Suprapubic skin (tissue), 4 donors: Measurements from ENCODE around the gene PLA2G3. TPM values are rescaled to one million over a fixed set of nuclear protein-coding genes. Genes with fewer than 3 reads are reported as not detected.

Experiments
- DNase-seq, 2 donors: peaks; one replicate each; pipeline ENCODE4 v3.0.0-alpha.2; 2019; ENCODE audit warnings: low spot score in 2 of 2
- H3K27ac ChIP-seq: fragments of 200-600 bp; sonication (generic); one replicate; pipeline ENCODE4 v1.5.1; 2019
- H3K27me3 ChIP-seq: fragments of 200-600 bp; sonication (generic); one replicate; pipeline ENCODE4 v1.5.1; 2019
- H3K36me3 ChIP-seq: fragments of 200-600 bp; sonication (generic); one replicate; pipeline ENCODE4 v1.5.1; 2019
- H3K4me1 ChIP-seq: fragments of 200-600 bp; sonication (generic); one replicate; pipeline ENCODE4 v1.5.1; 2019
- H3K4me3 ChIP-seq: fragments of 200-600 bp; sonication (generic); one replicate; pipeline ENCODE4 v1.5.1; 2019; ENCODE audit warnings: mild to moderate bottlenecking
- H3K9me3 ChIP-seq: fragments of 200-600 bp; sonication (generic); one replicate; pipeline ENCODE4 v1.5.1; 2019
- CTCF ChIP-seq, 2 donors: fragments of 200-600 bp in 1 of 2; fragments of 450-650 bp in 1 of 2; sonication (generic) in 1 of 2; IDR thresholded peaks; one replicate each; pipeline ENCODE4 v1.5.1; 2016 to 2019; ENCODE audit warnings: antibody characterized with exemption in 2 of 2, mild to moderate bottlenecking in 1 of 2, moderate library complexity in 1 of 2
- EP300 ChIP-seq: sonication (generic); formaldehyde crosslinking; IDR thresholded peaks from one replicate; pipeline ENCODE4 v1.6.1; 2017; ENCODE audit warnings: antibody characterized with exemption
- POLR2A ChIP-seq, 2 donors: fragments of 450-650 bp; IDR thresholded peaks; one replicate each; pipeline ENCODE4 v1.6.1; 2017; ENCODE audit warnings: antibody characterized with exemption in 2 of 2, mild to moderate bottlenecking in 2 of 2, moderate library complexity in 2 of 2
- POLR2AphosphoS5 ChIP-seq, 3 donors: sonication (generic); formaldehyde crosslinking; IDR thresholded peaks; one replicate each; pipeline ENCODE4 v1.6.1; 2017; ENCODE audit warnings: antibody characterized with exemption in 3 of 3
- WGBS: methylation state at CpG from one replicate; pipeline ENCODE4 v1.1.5; 2018; 5-methylcytosine and 5-hydroxymethylcytosine counted together
- total RNA-seq, 4 donors: library from RNA; depleted of rRNA; stranded (reverse); fragments of >200 nt; gene quantifications; one replicate each; pipeline ENCODE4 v1.1.0, GENCODE V29; 2016

Gene PLA2G3
- total RNA-seq, 4 donors from 2014 or later, result 3.1 to 9.5 (median 7.6) TPM

GRCh38 chr22:31084811-31085492 lies 55.4 kb downstream of the PLA2G3 start:
- under 1% methylated on average over 37 of the region's 69 CpGs for WGBS

More at GRCh38 chr22:31084811-31085492, 55.4 kb downstream of the PLA2G3 start:
- H3K9me3 ChIP-seq, result no peaks in the 10 kb centered on the region
- peak; percentile 93 to 96 for DNase-seq
- H3K36me3 ChIP-seq, result peaks cover 25% of the 10 kb centered on the region
- H3K4me1 ChIP-seq, result peaks cover 69% of the 10 kb centered on the region
- peak overlapping the region; percentile 94 for H3K27ac ChIP-seq
- TF ChIP-seq EP300 (no peak), POLR2A (IDR thresholded peaks at IDR 0.05) (peak in 1 of 2 donors; percentile 66), POLR2AphosphoS5 (IDR thresholded peaks at IDR 0.05) (peak in 1 of 3 donors; percentile 83), CTCF (IDR thresholded peaks at IDR 0.05) (peak; percentile 57 to 86)
- peak overlapping the region; percentile 76 for H3K4me3 ChIP-seq
- H3K27me3 ChIP-seq, result no peaks in the 10 kb centered on the region

Other genes with a start within 250 kb of the PLA2G3 start
- gene MORC2, start 171.7 kb downstream of the PLA2G3 start, total RNA-seq, result 10 to 100 TPM; 12.9 to 38.7 (median 21.3) TPM
- gene TUG1, start 171.2 kb downstream of the PLA2G3 start, total RNA-seq, result 100 to 1,000 TPM in 1 of 4 donors, 10 to 100 TPM in 3; 48.1 to 170 (median 61.2) TPM
- gene SMTN, start 59.2 kb downstream of the PLA2G3 start, total RNA-seq, result 10 to 100 TPM; 42.3 to 54.6 (median 50.5) TPM
- 10 to 100 TPM; 37.4 to 72.1 (median 56.0) TPM for gene SELENOM, start 32.9 kb downstream of the PLA2G3 start, total RNA-seq
- gene INPP5J, start 17.5 kb downstream of the PLA2G3 start, total RNA-seq, result 1 to 10 TPM in 3 of 4 donors, under 1 TPM in 1; 0.26 to 3.2 (median 2.5) TPM
- 10 to 100 TPM; 36.0 to 41.9 (median 38.9) TPM for gene RNF185, start 19.7 kb upstream of the PLA2G3 start, total RNA-seq
- 100 to 1,000 TPM; 103 to 229 (median 188) TPM for gene LIMK2, start 71.8 kb upstream of the PLA2G3 start, total RNA-seq
- gene PIK3IP1, start 152.0 kb upstream of the PLA2G3 start, total RNA-seq, result 100 to 1,000 TPM in 1 of 4 donors, 10 to 100 TPM in 3; 40.7 to 126 (median 64.4) TPM
- gene PATZ1, start 205.8 kb upstream of the PLA2G3 start, total RNA-seq, result 10 to 100 TPM; 11.8 to 23.3 (median 14.6) TPM